ENCODE results near the gene ZIC5.

ZIC5 gene

GRCh38 chr13:99982036-99982730 is 10.6 kb upstream of the ZIC5 start:
- H3K4me3 ChIP-seq (replicated peaks; ENCODE audit: low read depth, low read length): no peak overlapping the region
- no peak for DNase-seq (ENCODE audit: low read depth)
- TF ChIP-seq CTCF (IDR thresholded peaks at IDR 0.05; ENCODE audit: low read length, missing control alignments): no peak

- H3K4me3 ChIP-seq (replicated peaks; ENCODE audit: low read depth, low read length): peak within 1 kb of the TSS; percentile 44
- TF ChIP-seq CTCF (IDR thresholded peaks at IDR 0.05; ENCODE audit: low read length, missing control alignments): no peak
- DNase-seq (ENCODE audit: low read depth): no peak
Observed at GRCh38 chr13:99981735-99982035, 10.1 kb upstream of the ZIC5 start, which contains the start of gene ZIC2. ZIC2 (plus strand) TSS chr13:99981784; CDS start chr13:99982065, 281 bp downstream.

GRCh38 chr13:99980824-99981734 is 9.5 kb upstream of the ZIC5 start:
- DNase-seq (ENCODE audit: low read depth): no peak
- H3K4me3 ChIP-seq (replicated peaks; ENCODE audit: low read depth, low read length): peak overlapping the region; percentile 44
- TF ChIP-seq CTCF (IDR thresholded peaks at IDR 0.05; ENCODE audit: low read length, missing control alignments): no peak

GRCh38 chr13:99980201-99980823 is 8.7 kb upstream of the ZIC5 start:
- H3K4me3 ChIP-seq (replicated peaks; ENCODE audit: low read depth, low read length): peak overlapping the region; percentile 44
- peak; percentile 64 for DNase-seq (ENCODE audit: low read depth)
- no peak for TF ChIP-seq CTCF (IDR thresholded peaks at IDR 0.05; ENCODE audit: low read length, missing control alignments)

GRCh38 chr13:99979453-99980200 is 8.1 kb upstream of the ZIC5 start:
- no peak for TF ChIP-seq CTCF (IDR thresholded peaks at IDR 0.05; ENCODE audit: low read length, missing control alignments)
- H3K4me3 ChIP-seq (replicated peaks; ENCODE audit: low read depth, low read length): no peak overlapping the region
- DNase-seq (ENCODE audit: low read depth): no peak

- no peak overlapping the region for H3K4me3 ChIP-seq (replicated peaks; ENCODE audit: low read depth, low read length)
- TF ChIP-seq CTCF (IDR thresholded peaks at IDR 0.05; ENCODE audit: low read length, missing control alignments): no peak
- no peak for DNase-seq (ENCODE audit: low read depth)
Observed at GRCh38 chr13:99978799-99979452, 7.4 kb upstream of the ZIC5 start.

All from fibroblast of pulmonary artery (primary cell).